ENCODE measurements around the gene NEK4. TPM values are rescaled to one million over a fixed set of nuclear protein-coding genes. Genes with fewer than 3 reads are reported as not detected.

Gene NEK4
- total and polyA plus RNA-seq, 4 donors: 5.4 to 28.7 (median 15.4) TPM

GRCh38 chr3:52784931-52785590 lies 14.3 kb upstream of the NEK4 start:
- WGBS: 81% methylated on average over 5 of the region's 5 CpGs
- H3K4me1 ChIP-seq (ENCODE audit: control insufficient read depth in 4 of 4, insufficient read depth in 4 of 4, low read length in 3 of 4): peaks cover 17 to 94% (median 82%) of the 10 kb centered on the region in 4 donors
- H3K27ac ChIP-seq (ENCODE audit: low read depth in 1 of 2, low read length in 2 of 2): no peak overlapping the region
- H3K4me3 ChIP-seq (ENCODE audit: low read depth in 1 of 3, low read length in 3 of 3): no peak overlapping the region
- DNase-seq (ENCODE audit: low spot score): no peak
- H3K9ac ChIP-seq (ENCODE audit: low read depth in 1 of 2, low read length in 2 of 2): no peak overlapping the region
- no peaks in the 10 kb centered on the region for H3K27me3 ChIP-seq (ENCODE audit: control insufficient read depth in 4 of 4, insufficient read depth in 4 of 4, low read length in 3 of 4)
- peaks cover 9 to 58% (median 42%) of the 10 kb centered on the region in 4 donors for H3K36me3 ChIP-seq (ENCODE audit: control insufficient read depth in 4 of 4, insufficient read depth in 3 of 4, low read depth in 1 of 4, low read length in 3 of 4)
- H3K9me3 ChIP-seq (ENCODE audit: control insufficient read depth in 4 of 4, low read length in 3 of 4): no peaks in the 10 kb centered on the region
- TF ChIP-seq SP1 (IDR thresholded peaks at IDR 0.05): no peak
- no peak for TF ChIP-seq HNF4A (conservative IDR thresholded peaks at IDR 0.05)
- TF ChIP-seq TAF1 (conservative IDR thresholded peaks at IDR 0.05): no peak
- TF ChIP-seq, protein P1, sequence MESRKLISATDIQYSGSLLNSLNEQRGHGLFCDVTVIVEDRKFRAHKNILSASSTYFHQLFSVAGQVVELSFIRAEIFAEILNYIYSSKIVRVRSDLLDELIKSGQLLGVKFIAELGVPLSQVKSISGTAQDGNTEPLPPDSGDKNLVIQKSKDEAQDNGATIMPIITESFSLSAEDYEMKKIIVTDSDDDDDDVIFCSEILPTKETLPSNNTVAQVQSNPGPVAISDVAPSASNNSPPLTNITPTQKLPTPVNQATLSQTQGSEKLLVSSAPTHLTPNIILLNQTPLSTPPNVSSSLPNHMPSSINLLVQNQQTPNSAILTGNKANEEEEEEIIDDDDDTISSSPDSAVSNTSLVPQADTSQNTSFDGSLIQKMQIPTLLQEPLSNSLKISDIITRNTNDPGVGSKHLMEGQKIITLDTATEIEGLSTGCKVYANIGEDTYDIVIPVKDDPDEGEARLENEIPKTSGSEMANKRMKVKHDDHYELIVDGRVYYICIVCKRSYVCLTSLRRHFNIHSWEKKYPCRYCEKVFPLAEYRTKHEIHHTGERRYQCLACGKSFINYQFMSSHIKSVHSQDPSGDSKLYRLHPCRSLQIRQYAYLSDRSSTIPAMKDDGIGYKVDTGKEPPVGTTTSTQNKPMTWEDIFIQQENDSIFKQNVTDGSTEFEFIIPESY (IDR thresholded peaks at IDR 0.05): no peak

DNA sequence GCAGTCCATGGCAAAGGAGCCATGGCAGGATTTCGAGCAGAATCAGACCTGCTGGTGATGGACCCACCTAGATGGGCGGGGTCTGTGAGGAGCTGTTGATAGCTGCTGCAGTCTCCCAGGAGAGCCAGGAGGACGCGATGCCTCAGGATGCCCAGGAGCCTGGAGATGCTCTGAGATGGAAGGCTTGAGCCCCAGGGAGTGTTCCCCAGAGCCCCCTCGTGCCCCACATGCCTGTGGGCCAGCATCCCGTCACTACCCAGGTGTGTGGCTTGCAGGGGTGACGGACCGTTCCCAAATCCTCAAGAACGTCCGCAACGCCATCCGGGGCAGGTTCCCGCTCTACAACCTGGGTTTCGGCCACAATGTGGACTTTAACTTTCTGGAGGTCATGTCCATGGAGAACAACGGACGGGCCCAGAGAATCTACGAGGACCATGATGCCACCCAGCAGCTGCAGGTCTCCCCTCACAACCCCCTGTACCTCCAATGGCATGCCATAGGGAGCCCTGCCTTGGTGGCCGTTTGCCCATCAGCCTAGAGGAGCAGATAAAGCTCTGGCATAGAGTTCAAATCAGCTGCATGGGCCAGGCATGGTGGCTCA lies 13.4 kb upstream of the NEK4 start:
- Histone ChIP-seq H3K4me3 (ENCODE audit: low read depth in 1 of 3, low read length in 3 of 3) (no peak overlapping the region), H3K4me1 (ENCODE audit: control insufficient read depth in 4 of 4, insufficient read depth in 4 of 4, low read length in 3 of 4) (peaks cover 17 to 94% (median 84%) of the 10 kb centered on the region in 4 donors), H3K9me3 (ENCODE audit: control insufficient read depth in 4 of 4, low read length in 3 of 4) (no peaks in the 10 kb centered on the region), H3K27me3 (ENCODE audit: control insufficient read depth in 4 of 4, insufficient read depth in 4 of 4, low read length in 3 of 4) (no peaks in the 10 kb centered on the region), H3K9ac (ENCODE audit: low read depth in 1 of 2, low read length in 2 of 2) (no peak overlapping the region), H3K27ac (ENCODE audit: low read depth in 1 of 2, low read length in 2 of 2) (no peak overlapping the region), H3K36me3 (ENCODE audit: control insufficient read depth in 4 of 4, insufficient read depth in 3 of 4, low read depth in 1 of 4, low read length in 3 of 4) (peaks cover 11 to 49% (median 36%) of the 10 kb centered on the region in 4 donors)
- TF ChIP-seq, protein P2, sequence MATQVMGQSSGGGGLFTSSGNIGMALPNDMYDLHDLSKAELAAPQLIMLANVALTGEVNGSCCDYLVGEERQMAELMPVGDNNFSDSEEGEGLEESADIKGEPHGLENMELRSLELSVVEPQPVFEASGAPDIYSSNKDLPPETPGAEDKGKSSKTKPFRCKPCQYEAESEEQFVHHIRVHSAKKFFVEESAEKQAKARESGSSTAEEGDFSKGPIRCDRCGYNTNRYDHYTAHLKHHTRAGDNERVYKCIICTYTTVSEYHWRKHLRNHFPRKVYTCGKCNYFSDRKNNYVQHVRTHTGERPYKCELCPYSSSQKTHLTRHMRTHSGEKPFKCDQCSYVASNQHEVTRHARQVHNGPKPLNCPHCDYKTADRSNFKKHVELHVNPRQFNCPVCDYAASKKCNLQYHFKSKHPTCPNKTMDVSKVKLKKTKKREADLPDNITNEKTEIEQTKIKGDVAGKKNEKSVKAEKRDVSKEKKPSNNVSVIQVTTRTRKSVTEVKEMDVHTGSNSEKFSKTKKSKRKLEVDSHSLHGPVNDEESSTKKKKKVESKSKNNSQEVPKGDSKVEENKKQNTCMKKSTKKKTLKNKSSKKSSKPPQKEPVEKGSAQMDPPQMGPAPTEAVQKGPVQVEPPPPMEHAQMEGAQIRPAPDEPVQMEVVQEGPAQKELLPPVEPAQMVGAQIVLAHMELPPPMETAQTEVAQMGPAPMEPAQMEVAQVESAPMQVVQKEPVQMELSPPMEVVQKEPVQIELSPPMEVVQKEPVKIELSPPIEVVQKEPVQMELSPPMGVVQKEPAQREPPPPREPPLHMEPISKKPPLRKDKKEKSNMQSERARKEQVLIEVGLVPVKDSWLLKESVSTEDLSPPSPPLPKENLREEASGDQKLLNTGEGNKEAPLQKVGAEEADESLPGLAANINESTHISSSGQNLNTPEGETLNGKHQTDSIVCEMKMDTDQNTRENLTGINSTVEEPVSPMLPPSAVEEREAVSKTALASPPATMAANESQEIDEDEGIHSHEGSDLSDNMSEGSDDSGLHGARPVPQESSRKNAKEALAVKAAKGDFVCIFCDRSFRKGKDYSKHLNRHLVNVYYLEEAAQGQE (IDR thresholded peaks at IDR 0.05): no peak
- TF ChIP-seq TAF1 (conservative IDR thresholded peaks at IDR 0.05): no peak
- no peak for TF ChIP-seq EGR1 (IDR thresholded peaks at IDR 0.05; ENCODE audit: low read depth in 2 of 2)
- TF ChIP-seq, protein P1 (IDR thresholded peaks at IDR 0.05): no peak
- no peak for TF ChIP-seq FOXA1 (IDR thresholded peaks at IDR 0.05)
- TF ChIP-seq GABPA (IDR thresholded peaks at IDR 0.05 in 1 of 2, conservative IDR thresholded peaks at IDR 0.05 in 1 of 2): no peak
- no peak for TF ChIP-seq RXRA (IDR thresholded peaks at IDR 0.05)
- no peak for TF ChIP-seq SP1 (IDR thresholded peaks at IDR 0.05)
- no peak for TF ChIP-seq RAD21 (IDR thresholded peaks at IDR 0.05)
- no peak for TF ChIP-seq FOXA2 (IDR thresholded peaks at IDR 0.05)
- no peak for TF ChIP-seq YY1 (IDR thresholded peaks at IDR 0.05)
- TF ChIP-seq, protein P3, sequence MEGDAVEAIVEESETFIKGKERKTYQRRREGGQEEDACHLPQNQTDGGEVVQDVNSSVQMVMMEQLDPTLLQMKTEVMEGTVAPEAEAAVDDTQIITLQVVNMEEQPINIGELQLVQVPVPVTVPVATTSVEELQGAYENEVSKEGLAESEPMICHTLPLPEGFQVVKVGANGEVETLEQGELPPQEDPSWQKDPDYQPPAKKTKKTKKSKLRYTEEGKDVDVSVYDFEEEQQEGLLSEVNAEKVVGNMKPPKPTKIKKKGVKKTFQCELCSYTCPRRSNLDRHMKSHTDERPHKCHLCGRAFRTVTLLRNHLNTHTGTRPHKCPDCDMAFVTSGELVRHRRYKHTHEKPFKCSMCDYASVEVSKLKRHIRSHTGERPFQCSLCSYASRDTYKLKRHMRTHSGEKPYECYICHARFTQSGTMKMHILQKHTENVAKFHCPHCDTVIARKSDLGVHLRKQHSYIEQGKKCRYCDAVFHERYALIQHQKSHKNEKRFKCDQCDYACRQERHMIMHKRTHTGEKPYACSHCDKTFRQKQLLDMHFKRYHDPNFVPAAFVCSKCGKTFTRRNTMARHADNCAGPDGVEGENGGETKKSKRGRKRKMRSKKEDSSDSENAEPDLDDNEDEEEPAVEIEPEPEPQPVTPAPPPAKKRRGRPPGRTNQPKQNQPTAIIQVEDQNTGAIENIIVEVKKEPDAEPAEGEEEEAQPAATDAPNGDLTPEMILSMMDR (IDR thresholded peaks at IDR 0.05; ENCODE audit: low read depth, low read length, missing input control): no peak
- no peak for TF ChIP-seq HNF4A (conservative IDR thresholded peaks at IDR 0.05)
- no peak for TF ChIP-seq ATF3 (IDR thresholded peaks at IDR 0.05)
- no peak for TF ChIP-seq MAX (IDR thresholded peaks at IDR 0.05)
- 84% methylated on average over 18 of the region's 18 CpGs for WGBS
- DNase-seq (ENCODE audit: low spot score): peak; percentile 32
